ENCODE results near the gene GFI1.

GRCh38 chr1:92459871-92460320, 26.8 kb downstream of the GFI1 start:
- TF ChIP-seq, protein P1, sequence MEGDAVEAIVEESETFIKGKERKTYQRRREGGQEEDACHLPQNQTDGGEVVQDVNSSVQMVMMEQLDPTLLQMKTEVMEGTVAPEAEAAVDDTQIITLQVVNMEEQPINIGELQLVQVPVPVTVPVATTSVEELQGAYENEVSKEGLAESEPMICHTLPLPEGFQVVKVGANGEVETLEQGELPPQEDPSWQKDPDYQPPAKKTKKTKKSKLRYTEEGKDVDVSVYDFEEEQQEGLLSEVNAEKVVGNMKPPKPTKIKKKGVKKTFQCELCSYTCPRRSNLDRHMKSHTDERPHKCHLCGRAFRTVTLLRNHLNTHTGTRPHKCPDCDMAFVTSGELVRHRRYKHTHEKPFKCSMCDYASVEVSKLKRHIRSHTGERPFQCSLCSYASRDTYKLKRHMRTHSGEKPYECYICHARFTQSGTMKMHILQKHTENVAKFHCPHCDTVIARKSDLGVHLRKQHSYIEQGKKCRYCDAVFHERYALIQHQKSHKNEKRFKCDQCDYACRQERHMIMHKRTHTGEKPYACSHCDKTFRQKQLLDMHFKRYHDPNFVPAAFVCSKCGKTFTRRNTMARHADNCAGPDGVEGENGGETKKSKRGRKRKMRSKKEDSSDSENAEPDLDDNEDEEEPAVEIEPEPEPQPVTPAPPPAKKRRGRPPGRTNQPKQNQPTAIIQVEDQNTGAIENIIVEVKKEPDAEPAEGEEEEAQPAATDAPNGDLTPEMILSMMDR (conservative IDR thresholded peaks at IDR 0.05), result no peak
- no peak for TF ChIP-seq ZFX (IDR thresholded peaks at IDR 0.05)
